ENCODE measurements around the gene NEDD4L.

The NEDD4L gene

GRCh38 chr18:58348517-58348916 lies 304.5 kb downstream of the NEDD4L start:
- Histone ChIP-seq H2BK5ac (ENCODE audit: low read depth, low read length, poor library complexity) (no peak overlapping the region), H3K27me3 (ENCODE audit: insufficient read depth, low read length) (no peaks in the 10 kb centered on the region), H2BK120ac (ENCODE audit: insufficient read depth, low read length, poor library complexity) (no peak overlapping the region), H3K9me3 (ENCODE audit: insufficient read depth, low read depth, low read length) (no peaks in the 10 kb centered on the region), H4K12ac (ENCODE audit: low read depth, low read length) (no peak overlapping the region), H2AFZ (ENCODE audit: insufficient read depth, low read length, poor library complexity) (no peak overlapping the region), H3K4ac (ENCODE audit: low read depth, low read length) (no peak overlapping the region), H3K36me3 (ENCODE audit: control insufficient read depth in 1 of 2, insufficient read depth in 2 of 2, low read length in 2 of 2) (peaks cover 7 to 9% of the 10 kb centered on the region in 2 experiments), H3K4me3 (ENCODE audit: low read depth, low read length) (no peak overlapping the region), H4K8ac (ENCODE audit: low read depth, low read length) (no peak overlapping the region), H3K27ac (ENCODE audit: low read depth, low read length) (no peak overlapping the region), H3K79me2 (ENCODE audit: control insufficient read depth, insufficient read depth, low read length, poor library complexity) (peaks cover 3% of the 10 kb centered on the region), H3K14ac (ENCODE audit: low read length) (no peak overlapping the region), H3K18ac (ENCODE audit: low read length) (no peak overlapping the region), H3K4me2 (ENCODE audit: low read length) (no peak overlapping the region), H3K23ac (ENCODE audit: low read length) (no peak overlapping the region), H3K79me1 (ENCODE audit: low read length) (peaks cover 3% of the 10 kb centered on the region), H3K9ac (ENCODE audit: low read length) (no peak overlapping the region), H3K4me1 (ENCODE audit: control insufficient read depth in 1 of 2, insufficient read depth in 2 of 2, low read length in 2 of 2) (peaks cover 6 to 7% of the 10 kb centered on the region in 2 experiments), H4K91ac (ENCODE audit: low read depth, low read length) (no peak overlapping the region), H2BK12ac (ENCODE audit: low read length) (no peak overlapping the region), H2AK5ac (ENCODE audit: low read length) (no peak overlapping the region)
- WGBS (ENCODE audit: extremely low coverage, insufficient coverage, insufficient read length), result no CpG with 5 or more reads among the region's 4 CpGs
- DNase-seq, result no peak

- Histone ChIP-seq H4K12ac (ENCODE audit: low read depth, low read length) (no peak overlapping the region), H3K4me2 (ENCODE audit: low read length) (no peak overlapping the region), H3K9ac (ENCODE audit: low read length) (no peak overlapping the region), H3K9me3 (ENCODE audit: insufficient read depth, low read depth, low read length) (no peaks in the 10 kb centered on the region), H4K8ac (ENCODE audit: low read depth, low read length) (no peak overlapping the region), H3K79me2 (ENCODE audit: control insufficient read depth, insufficient read depth, low read length, poor library complexity) (peaks cover 4% of the 10 kb centered on the region), H3K27me3 (ENCODE audit: insufficient read depth, low read length) (no peaks in the 10 kb centered on the region), H2AK5ac (ENCODE audit: low read length) (no peak overlapping the region), H4K91ac (ENCODE audit: low read depth, low read length) (no peak overlapping the region), H3K23ac (ENCODE audit: low read length) (no peak overlapping the region), H3K4ac (ENCODE audit: low read depth, low read length) (no peak overlapping the region), H2BK5ac (ENCODE audit: low read depth, low read length, poor library complexity) (no peak overlapping the region), H3K79me1 (ENCODE audit: low read length) (peaks cover 5% of the 10 kb centered on the region), H3K36me3 (ENCODE audit: control insufficient read depth in 1 of 2, insufficient read depth in 2 of 2, low read length in 2 of 2) (peaks cover 7 to 10% of the 10 kb centered on the region in 2 experiments), H2BK12ac (ENCODE audit: low read length) (no peak overlapping the region), H3K27ac (ENCODE audit: low read depth, low read length) (no peak overlapping the region), H3K4me3 (ENCODE audit: low read depth, low read length) (no peak overlapping the region), H2AFZ (ENCODE audit: insufficient read depth, low read length, poor library complexity) (no peak overlapping the region), H3K14ac (ENCODE audit: low read length) (no peak overlapping the region), H2BK120ac (ENCODE audit: insufficient read depth, low read length, poor library complexity) (no peak overlapping the region), H3K18ac (ENCODE audit: low read length) (no peak overlapping the region), H3K4me1 (ENCODE audit: control insufficient read depth in 1 of 2, insufficient read depth in 2 of 2, low read length in 2 of 2) (peaks cover 8 to 10% of the 10 kb centered on the region in 2 experiments)
- no CpG with 5 or more reads among the region's 7 CpGs for WGBS (ENCODE audit: extremely low coverage, insufficient coverage, insufficient read length)
- DNase-seq, result no peak
Measured at GRCh38 chr18:58348951-58349350, 304.9 kb downstream of the NEDD4L start.

GRCh38 chr18:58349650-58350049 lies 305.6 kb downstream of the NEDD4L start:
- Histone ChIP-seq H3K9me3 (ENCODE audit: insufficient read depth, low read depth, low read length) (no peaks in the 10 kb centered on the region), H3K14ac (ENCODE audit: low read length) (no peak overlapping the region), H3K79me2 (ENCODE audit: control insufficient read depth, insufficient read depth, low read length, poor library complexity) (peaks cover 4% of the 10 kb centered on the region), H3K18ac (ENCODE audit: low read length) (no peak overlapping the region), H2BK5ac (ENCODE audit: low read depth, low read length, poor library complexity) (no peak overlapping the region), H4K8ac (ENCODE audit: low read depth, low read length) (no peak overlapping the region), H3K9ac (ENCODE audit: low read length) (no peak overlapping the region), H2BK120ac (ENCODE audit: insufficient read depth, low read length, poor library complexity) (no peak overlapping the region), H2BK12ac (ENCODE audit: low read length) (no peak overlapping the region), H4K12ac (ENCODE audit: low read depth, low read length) (no peak overlapping the region), H3K79me1 (ENCODE audit: low read length) (peaks cover 7% of the 10 kb centered on the region), H3K27ac (ENCODE audit: low read depth, low read length) (no peak overlapping the region), H2AK5ac (ENCODE audit: low read length) (no peak overlapping the region), H3K27me3 (ENCODE audit: insufficient read depth, low read length) (no peaks in the 10 kb centered on the region), H3K4ac (ENCODE audit: low read depth, low read length) (no peak overlapping the region), H3K36me3 (ENCODE audit: control insufficient read depth in 1 of 2, insufficient read depth in 2 of 2, low read length in 2 of 2) (peaks cover 7 to 12% of the 10 kb centered on the region in 2 experiments), H2AFZ (ENCODE audit: insufficient read depth, low read length, poor library complexity) (no peak overlapping the region), H3K23ac (ENCODE audit: low read length) (no peak overlapping the region), H3K4me2 (ENCODE audit: low read length) (no peak overlapping the region), H3K4me1 (ENCODE audit: control insufficient read depth in 1 of 2, insufficient read depth in 2 of 2, low read length in 2 of 2) (peaks cover 10 to 13% of the 10 kb centered on the region in 2 experiments), H3K4me3 (ENCODE audit: low read depth, low read length) (no peak overlapping the region), H4K91ac (ENCODE audit: low read depth, low read length) (no peak overlapping the region)
- no CpG with 5 or more reads among the region's 2 CpGs for WGBS (ENCODE audit: extremely low coverage, insufficient coverage, insufficient read length)
- no peak for DNase-seq

- no peak overlapping the region for H4K8ac ChIP-seq (ENCODE audit: low read depth, low read length)
- no peak overlapping the region for H2BK120ac ChIP-seq (ENCODE audit: insufficient read depth, low read length, poor library complexity)
- no peaks in the 10 kb centered on the region for H3K27me3 ChIP-seq (ENCODE audit: insufficient read depth, low read length)
- H3K79me1 ChIP-seq (ENCODE audit: low read length), result peaks cover 13% of the 10 kb centered on the region
- H3K4me2 ChIP-seq (ENCODE audit: low read length), result no peak overlapping the region
- no peak overlapping the region for H3K14ac ChIP-seq (ENCODE audit: low read length)
- no peak overlapping the region for H3K4me3 ChIP-seq (ENCODE audit: low read depth, low read length)
- no peak overlapping the region for H2AK5ac ChIP-seq (ENCODE audit: low read length)
- H4K12ac ChIP-seq (ENCODE audit: low read depth, low read length), result no peak overlapping the region
- DNase-seq, result no peak
- no peaks in the 10 kb centered on the region for H3K9me3 ChIP-seq (ENCODE audit: insufficient read depth, low read depth, low read length)
- peaks cover 7 to 15% of the 10 kb centered on the region in 2 experiments for H3K36me3 ChIP-seq (ENCODE audit: control insufficient read depth in 1 of 2, insufficient read depth in 2 of 2, low read length in 2 of 2)
- H3K4ac ChIP-seq (ENCODE audit: low read depth, low read length), result no peak overlapping the region
- H4K91ac ChIP-seq (ENCODE audit: low read depth, low read length), result no peak overlapping the region
- peaks cover 15 to 19% of the 10 kb centered on the region in 2 experiments for H3K4me1 ChIP-seq (ENCODE audit: control insufficient read depth in 1 of 2, insufficient read depth in 2 of 2, low read length in 2 of 2)
- no peak overlapping the region for H2BK5ac ChIP-seq (ENCODE audit: low read depth, low read length, poor library complexity)
- peaks cover 4% of the 10 kb centered on the region for H3K79me2 ChIP-seq (ENCODE audit: control insufficient read depth, insufficient read depth, low read length, poor library complexity)
- H3K23ac ChIP-seq (ENCODE audit: low read length), result no peak overlapping the region
- no peak overlapping the region for H2BK12ac ChIP-seq (ENCODE audit: low read length)
- WGBS (ENCODE audit: extremely low coverage, insufficient coverage, insufficient read length), result no CpG with 5 or more reads among the region's 5 CpGs
- H3K18ac ChIP-seq (ENCODE audit: low read length), result no peak overlapping the region
- H3K9ac ChIP-seq (ENCODE audit: low read length), result no peak overlapping the region
- H2AFZ ChIP-seq (ENCODE audit: insufficient read depth, low read length, poor library complexity), result no peak overlapping the region
- H3K27ac ChIP-seq (ENCODE audit: low read depth, low read length), result no peak overlapping the region
Measured at GRCh38 chr18:58350526-58350925, 306.5 kb downstream of the NEDD4L start.

Measured in trophoblast cell (in vitro differentiated cells and primary cell).